Small intestine (tissue), 7 donors: ENCODE results near the gene TECR. TPM values are rescaled to one million over a fixed set of nuclear protein-coding genes. Genes with fewer than 3 reads are reported as not detected.
A peak's percentile ranks its signal among the peaks of the same experiment; 100 is the strongest.

Experiments
- DNase-seq, 2 donors: peaks; one replicate each; pipeline versions ENCODE4 v3.0.0 to v3.0.0-alpha.2; 2013
- FAIRE-seq: peaks from 2 replicates; lab custom pipeline; 2012; peaks lifted over from hg19 to GRCh38; lab: Jason Lieb, UNC
- H3K27ac ChIP-seq, 3 donors: one replicate each; pipeline ENCODE4 v1.5.1; 2013; ENCODE audit warnings: low read length in 2 of 3, mild to moderate bottlenecking in 2 of 3, control low read depth in 1 of 3, inconsistent platforms in 1 of 3, low read depth in 1 of 3, moderate library complexity in 1 of 3
- H3K27me3 ChIP-seq, 3 donors: one replicate each; pipeline ENCODE4 v1.6.1; 2013; ENCODE audit warnings: low read length in 3 of 3, inconsistent platforms in 1 of 3; ENCODE audit not compliant: control insufficient read depth in 3 of 3, insufficient read depth in 3 of 3
- H3K36me3 ChIP-seq, 3 donors: one replicate each; pipeline ENCODE4 v1.6.1; 2013; ENCODE audit warnings: low read length in 3 of 3, inconsistent platforms in 1 of 3, low read depth in 1 of 3, mild to moderate bottlenecking in 1 of 3, moderate library complexity in 1 of 3; ENCODE audit not compliant: control insufficient read depth in 3 of 3, insufficient read depth in 2 of 3
- H3K4me1 ChIP-seq, 3 donors: one replicate each; pipeline ENCODE4 v1.6.1; 2013; ENCODE audit warnings: low read length in 2 of 3, inconsistent platforms in 1 of 3, low read depth in 1 of 3, mild to moderate bottlenecking in 1 of 3, moderate library complexity in 1 of 3; ENCODE audit not compliant: control insufficient read depth in 3 of 3, insufficient read depth in 2 of 3
- H3K4me3 ChIP-seq, 3 donors: one replicate each; pipeline ENCODE4 v1.5.1; 2013; ENCODE audit warnings: low read length in 3 of 3, control low read depth in 1 of 3, inconsistent platforms in 1 of 3, low read depth in 1 of 3, mild to moderate bottlenecking in 1 of 3, moderate library complexity in 1 of 3
- H3K9me3 ChIP-seq, 2 donors: one replicate each; pipeline ENCODE4 v1.6.1; 2013; ENCODE audit warnings: low read depth in 1 of 2, low read length in 1 of 2; ENCODE audit not compliant: control insufficient read depth in 2 of 2, insufficient read depth in 1 of 2
- WGBS, 3 donors: extraction: QIAGEN DNeasy Blood & Tissue Kit; methylation state at CpG; one replicate each; pipeline ENCODE4 v1.1.7; 2013; 5-methylcytosine and 5-hydroxymethylcytosine counted together
- polyA plus RNA-seq, 4 donors: library from polyadenylated mRNA; stranded (reverse) in 3 of 4; unstranded in 1 of 4; fragments of 200-250 nt in 3 of 4; fragments of 120-200 nt in 1 of 4; gene quantifications; one replicate each; pipeline versions ENCODE4 v1.2.1 to v1.2.3, GENCODE V29; 2013
- donor health status: healthy with polysubstance abuse.
- donor health status: control.
- donor health status: control.
- donor health status: Bipolar disorder and iron deficiency.
- donor health status: healthy.

The TECR gene
- polyA plus RNA-seq, 4 donors: 147 to 287 (median 200) TPM

GRCh38 chr19:14519860-14520407, 9.5 kb upstream of the TECR start:
- H3K27ac ChIP-seq: peak overlapping the region in 1 of 3 donors; percentile 96
- DNase-seq (no peak), FAIRE-seq (no peak)
- WGBS, 3 donors: 47 to 63% (median 56%) methylated on average over 2 of the region's 2 CpGs
- peaks cover 0 to 26% (median 6%) of the 10 kb centered on the region in 3 donors for H3K4me1 ChIP-seq
- peaks cover 1 to 22% (median 4%) of the 10 kb centered on the region in 3 donors for H3K36me3 ChIP-seq
- no peaks in the 10 kb centered on the region for H3K9me3 ChIP-seq
- no peaks in the 10 kb centered on the region for H3K27me3 ChIP-seq
- no peak overlapping the region for H3K4me3 ChIP-seq

- WGBS, 3 donors: 91 to 93% (median 93%) methylated on average over 4 of the region's 4 CpGs
- Histone ChIP-seq H3K27me3 (no peaks in the 10 kb centered on the region), H3K4me3 (no peak overlapping the region), H3K9me3 (no peaks in the 10 kb centered on the region), H3K27ac (peak overlapping the region in 1 of 3 donors; percentile 96), H3K4me1 (peaks cover 0 to 20% (median 4%) of the 10 kb centered on the region in 3 donors), H3K36me3 (peaks cover 0 to 16% (median 4%) of the 10 kb centered on the region in 3 donors)
- DNase-seq: no peak
- FAIRE-seq: no peak
These were observed 8.9 kb upstream of the TECR start for GRCh38 chr19:14520543-14520942.

- Histone ChIP-seq H3K36me3 (no peaks in the 10 kb centered on the region), H3K4me1 (peaks cover 0 to 11% (median under 1%) of the 10 kb centered on the region in 3 donors), H3K4me3 (no peak overlapping the region), H3K27me3 (no peaks in the 10 kb centered on the region), H3K9me3 (no peaks in the 10 kb centered on the region), H3K27ac (no peak overlapping the region)
- FAIRE-seq: no peak
- 71 to 77% (median 75%) methylated on average over 6 of the region's 6 CpGs for WGBS, 3 donors
- DNase-seq: no peak
These were observed 3.7 kb upstream of the TECR start for GRCh38 chr19:14525729-14526128.

- no peak for DNase-seq
- H3K36me3 ChIP-seq: no peaks in the 10 kb centered on the region
- no peak overlapping the region for H3K27ac ChIP-seq
- 81 to 84% (median 83%) methylated on average over 4 of the region's 4 CpGs for WGBS, 3 donors
- no peak for FAIRE-seq
- no peaks in the 10 kb centered on the region for H3K9me3 ChIP-seq
- H3K4me3 ChIP-seq: no peak overlapping the region
- H3K27me3 ChIP-seq: no peaks in the 10 kb centered on the region
- H3K4me1 ChIP-seq: peaks cover 0 to 17% (median 3%) of the 10 kb centered on the region in 3 donors
These were observed 3.0 kb upstream of the TECR start for GRCh38 chr19:14526423-14526822.

GRCh38 chr19:14528419-14529253, 758 bp upstream of the TECR start:
- Histone ChIP-seq H3K4me1 (peaks cover 0 to 19% (median 3%) of the 10 kb centered on the region in 3 donors), H3K27ac (peak overlapping the region in 2 of 3 donors; percentile 57 to 60), H3K9me3 (no peaks in the 10 kb centered on the region), H3K27me3 (no peaks in the 10 kb centered on the region), H3K4me3 (peak overlapping the region; percentile 33 to 79 (median 37)), H3K36me3 (peaks cover 0 to 20% (median 3%) of the 10 kb centered on the region in 3 donors)
- no peak for DNase-seq
- 14 to 35% (median 24%) methylated on average over 36 to 39 of the region's 39 CpGs for WGBS, 3 donors
- no peak for FAIRE-seq

GRCh38 chr19:14530005-14530348, 583 bp downstream of the TECR start:
- WGBS, 3 donors: 0 to 1% (median 0%) methylated on average over 18 of the region's 18 CpGs
- DNase-seq (peak; percentile 93 to 96), FAIRE-seq (no peak)
- Histone ChIP-seq H3K27me3 (no peaks in the 10 kb centered on the region), H3K4me3 (peak overlapping the region; percentile 62 to 93 (median 67)), H3K27ac (peak overlapping the region; percentile 88 to 99 (median 99)), H3K36me3 (peaks cover 0 to 30% (median 3%) of the 10 kb centered on the region in 3 donors), H3K9me3 (no peaks in the 10 kb centered on the region), H3K4me1 (peaks cover 0 to 19% (median 3%) of the 10 kb centered on the region in 3 donors)

- Histone ChIP-seq H3K27me3 (no peaks in the 10 kb centered on the region), H3K4me1 (peaks cover 0 to 19% (median 3%) of the 10 kb centered on the region in 3 donors), H3K27ac (peak overlapping the region in 2 of 3 donors; percentile 46 to 99), H3K36me3 (peaks cover 0 to 31% (median 3%) of the 10 kb centered on the region in 3 donors), H3K9me3 (no peaks in the 10 kb centered on the region), H3K4me3 (peak overlapping the region in 2 of 3 donors; percentile 23 to 93)
- no peak for FAIRE-seq
- no peak for DNase-seq
- WGBS, 3 donors: 43 to 53% (median 44%) methylated on average over 3 of the region's 3 CpGs
These were observed 1.1 kb downstream of the TECR start for GRCh38 chr19:14530506-14530905.

- Histone ChIP-seq H3K4me3 (no peak overlapping the region), H3K27me3 (no peaks in the 10 kb centered on the region), H3K36me3 (peaks cover 0 to 37% (median 3%) of the 10 kb centered on the region in 3 donors), H3K27ac (no peak overlapping the region), H3K4me1 (peaks cover 0 to 36% (median 7%) of the 10 kb centered on the region in 3 donors), H3K9me3 (no peaks in the 10 kb centered on the region)
- DNase-seq (no peak), FAIRE-seq (no peak)
- 82 to 89% (median 85%) methylated on average over 5 of the region's 5 CpGs for WGBS, 3 donors
These were observed 4.1 kb downstream of the TECR start for GRCh38 chr19:14533450-14533849.
